Tibial artery (tissue), 4 donors: ENCODE measurements around the gene COL28A1.
"Not testable (repeated sequence)": the region's sequence is repeated elsewhere in the genome, so short reads cannot be mapped to it uniquely, and the experiment has no call there.

Experiments
- DNase-seq, 2 donors: peaks; one replicate each; pipeline ENCODE4 v3.0.0-alpha.2; 2019
- H3K27ac ChIP-seq, 2 donors: fragments of 200-600 bp; sonication (generic) in 1 of 2; 1 replicate in 1 of 2; 2 replicates in 1 of 2; pipeline ENCODE4 v1.5.1; 2018 to 2019; ENCODE audit warnings: mild to moderate bottlenecking in 1 of 2
- H3K27me3 ChIP-seq, 2 donors: fragments of 200-600 bp; sonication (generic) in 1 of 2; one replicate each; pipeline versions ENCODE4 v1.5.1 to v1.6.0; 2016 to 2019
- H3K36me3 ChIP-seq, 3 donors: fragments of 200-600 bp; sonication (generic) in 2 of 3; one replicate each; pipeline ENCODE4 v1.5.1; 2016 to 2019; ENCODE audit warnings: mild to moderate bottlenecking in 2 of 3
- H3K4me1 ChIP-seq, 4 donors: fragments of 200-600 bp; sonication (generic) in 2 of 4; 1 replicate in 3 of 4; 2 replicates in 1 of 4; pipeline ENCODE4 v1.5.1; 2016 to 2019
- H3K4me3 ChIP-seq, 2 donors: fragments of 200-600 bp; sonication (generic) in 1 of 2; 1 replicate in 1 of 2; 2 replicates in 1 of 2; pipeline ENCODE4 v1.5.1; 2018 to 2019; ENCODE audit warnings: mild to moderate bottlenecking in 2 of 2
- H3K9me3 ChIP-seq, 3 donors: fragments of 200-600 bp; sonication (generic) in 1 of 3; one replicate each; pipeline ENCODE4 v1.5.1; 2016 to 2019
- intact Hi-C: fragments of 100-400 bp; cut with DNase I; formaldehyde crosslinking; loops from one replicate; pipeline ENCODE4 v1.15.0; 2023; ENCODE audit warnings: low total_unique reads
- TF ChIP-seq, protein P1 (sequence below), 2 experiments: fragments of 200-600 bp in 1 of 2; fragments of 450-650 bp in 1 of 2; IDR thresholded peaks; one replicate each; pipeline ENCODE4 v1.5.1; 2017 to 2019; ENCODE audit warnings: antibody characterized with exemption in 2 of 2, mild to moderate bottlenecking in 1 of 2, moderate library complexity in 1 of 2

Gene COL28A1

DNA sequence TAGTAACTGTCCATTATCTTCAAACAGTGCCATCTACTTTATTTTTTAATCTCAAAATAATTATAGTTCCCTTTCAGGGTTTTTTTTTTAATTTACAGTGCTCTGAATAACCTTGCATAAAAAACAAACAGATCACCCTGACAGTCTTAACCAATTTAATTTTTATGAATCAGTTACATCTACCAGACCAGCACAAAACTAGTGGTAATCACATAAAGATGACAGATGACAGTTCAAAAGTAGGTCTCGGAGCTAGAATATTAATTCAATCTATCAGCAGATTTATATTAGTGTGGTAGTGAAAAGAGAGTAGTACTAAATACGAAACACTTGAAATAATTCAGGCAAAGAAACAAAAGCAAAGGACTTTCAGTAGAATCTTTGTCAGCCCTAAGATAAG lies 53.9 kb downstream of the COL28A1 start:
- no peaks in the 10 kb centered on the region for H3K27me3 ChIP-seq
- no peak overlapping the region for H3K4me3 ChIP-seq
- no peaks in the 10 kb centered on the region for H3K36me3 ChIP-seq
- DNase-seq: no peak
- H3K9me3 ChIP-seq: peaks cover 0 to 4% (median 0%) of the 10 kb centered on the region in 3 donors
- no peak overlapping the region for H3K27ac ChIP-seq
- intact Hi-C loops: no loop called here
- TF ChIP-seq, protein P1, sequence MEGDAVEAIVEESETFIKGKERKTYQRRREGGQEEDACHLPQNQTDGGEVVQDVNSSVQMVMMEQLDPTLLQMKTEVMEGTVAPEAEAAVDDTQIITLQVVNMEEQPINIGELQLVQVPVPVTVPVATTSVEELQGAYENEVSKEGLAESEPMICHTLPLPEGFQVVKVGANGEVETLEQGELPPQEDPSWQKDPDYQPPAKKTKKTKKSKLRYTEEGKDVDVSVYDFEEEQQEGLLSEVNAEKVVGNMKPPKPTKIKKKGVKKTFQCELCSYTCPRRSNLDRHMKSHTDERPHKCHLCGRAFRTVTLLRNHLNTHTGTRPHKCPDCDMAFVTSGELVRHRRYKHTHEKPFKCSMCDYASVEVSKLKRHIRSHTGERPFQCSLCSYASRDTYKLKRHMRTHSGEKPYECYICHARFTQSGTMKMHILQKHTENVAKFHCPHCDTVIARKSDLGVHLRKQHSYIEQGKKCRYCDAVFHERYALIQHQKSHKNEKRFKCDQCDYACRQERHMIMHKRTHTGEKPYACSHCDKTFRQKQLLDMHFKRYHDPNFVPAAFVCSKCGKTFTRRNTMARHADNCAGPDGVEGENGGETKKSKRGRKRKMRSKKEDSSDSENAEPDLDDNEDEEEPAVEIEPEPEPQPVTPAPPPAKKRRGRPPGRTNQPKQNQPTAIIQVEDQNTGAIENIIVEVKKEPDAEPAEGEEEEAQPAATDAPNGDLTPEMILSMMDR (IDR thresholded peaks at IDR 0.05): no peak
- H3K4me1 ChIP-seq: no peaks in the 10 kb centered on the region

DNA sequence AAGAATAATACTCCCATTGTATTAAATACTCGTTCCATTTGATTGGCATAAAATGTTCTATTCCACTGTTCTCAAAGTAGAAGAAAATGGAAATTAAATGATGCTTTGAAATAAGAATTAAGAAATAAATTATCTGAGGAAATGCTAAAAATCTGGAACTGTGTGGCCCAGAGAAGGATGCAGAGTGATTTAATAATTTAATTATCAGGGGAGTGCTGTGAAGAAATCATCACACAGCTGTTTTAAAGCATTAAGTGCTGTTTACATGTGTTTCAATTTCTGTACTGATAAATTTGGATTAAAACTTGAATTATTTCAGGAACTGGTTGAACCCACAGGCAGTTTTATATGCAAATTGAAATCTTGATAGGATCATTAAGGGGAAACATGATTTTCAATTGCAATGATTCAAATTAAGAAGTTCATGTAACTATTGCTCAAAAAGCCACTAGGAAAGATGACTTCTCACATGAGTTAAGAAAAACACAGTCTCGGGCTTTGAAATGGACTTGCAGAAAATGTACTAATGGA lies 56.3 kb downstream of the COL28A1 start:
- H3K9me3 ChIP-seq: peaks cover 0 to 4% (median 0%) of the 10 kb centered on the region in 3 donors
- TF ChIP-seq, protein P1 (IDR thresholded peaks at IDR 0.05): no peak
- H3K4me3 ChIP-seq: no peak overlapping the region
- no peaks in the 10 kb centered on the region for H3K4me1 ChIP-seq
- intact Hi-C loops: no loop called here
- H3K36me3 ChIP-seq: no peaks in the 10 kb centered on the region
- no peak overlapping the region for H3K27ac ChIP-seq
- no peaks in the 10 kb centered on the region for H3K27me3 ChIP-seq
- DNase-seq: no peak

DNA sequence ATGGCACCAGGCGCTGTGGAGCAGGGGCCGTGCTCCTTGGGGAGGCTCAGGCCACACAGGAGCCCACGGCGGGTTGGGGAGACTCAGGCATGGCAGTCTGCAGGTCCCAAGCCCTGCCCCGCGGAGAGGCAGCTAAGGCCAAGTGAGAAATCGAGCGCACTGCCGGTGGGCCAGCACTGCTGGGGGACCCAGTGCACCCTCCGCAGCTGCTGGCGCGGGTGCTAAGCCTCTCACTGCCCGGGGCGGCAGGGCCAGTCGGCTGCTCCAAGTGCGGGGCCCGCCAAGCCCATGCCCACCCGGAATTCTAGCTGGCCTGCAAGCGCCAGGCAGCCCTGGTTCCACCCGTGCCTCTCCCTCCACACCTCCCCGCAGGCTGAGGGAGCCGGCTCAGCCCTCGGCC lies 57.1 kb downstream of the COL28A1 start:
- no peaks in the 10 kb centered on the region for H3K27me3 ChIP-seq
- H3K36me3 ChIP-seq: no peaks in the 10 kb centered on the region
- intact Hi-C loops: no loop called here
- DNase-seq: no peak
- H3K4me1 ChIP-seq: no peaks in the 10 kb centered on the region
- no peak overlapping the region for H3K4me3 ChIP-seq
- H3K9me3 ChIP-seq: peaks cover 0 to 4% (median 0%) of the 10 kb centered on the region in 3 donors
- TF ChIP-seq, protein P1 (IDR thresholded peaks at IDR 0.05): no peak
- no peak overlapping the region for H3K27ac ChIP-seq

DNA sequence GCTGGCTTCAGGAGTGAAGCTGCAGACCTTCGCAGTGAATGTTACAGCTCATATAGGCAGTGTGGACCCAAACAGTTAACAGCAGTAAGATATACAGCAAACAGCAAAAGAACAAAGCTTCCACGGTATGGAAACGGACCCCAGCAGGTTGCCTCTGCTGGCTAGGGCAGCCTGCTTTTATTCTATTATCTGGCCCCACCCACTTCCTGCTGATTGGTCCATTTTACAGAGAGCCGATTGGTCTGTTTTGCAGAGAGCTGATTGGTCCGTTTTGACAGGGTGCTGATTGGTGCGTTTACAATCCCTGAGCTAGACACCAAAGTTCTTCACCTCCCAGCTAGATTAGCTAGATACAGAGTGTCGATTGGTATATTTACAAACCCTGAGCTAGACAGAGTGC lies 58.0 kb downstream of the COL28A1 start:
- H3K27me3 ChIP-seq, H3K9me3 ChIP-seq, DNase-seq, H3K4me3 ChIP-seq, H3K27ac ChIP-seq, intact Hi-C loops, H3K4me1 ChIP-seq, H3K36me3 ChIP-seq: not testable (repeated sequence)

DNA sequence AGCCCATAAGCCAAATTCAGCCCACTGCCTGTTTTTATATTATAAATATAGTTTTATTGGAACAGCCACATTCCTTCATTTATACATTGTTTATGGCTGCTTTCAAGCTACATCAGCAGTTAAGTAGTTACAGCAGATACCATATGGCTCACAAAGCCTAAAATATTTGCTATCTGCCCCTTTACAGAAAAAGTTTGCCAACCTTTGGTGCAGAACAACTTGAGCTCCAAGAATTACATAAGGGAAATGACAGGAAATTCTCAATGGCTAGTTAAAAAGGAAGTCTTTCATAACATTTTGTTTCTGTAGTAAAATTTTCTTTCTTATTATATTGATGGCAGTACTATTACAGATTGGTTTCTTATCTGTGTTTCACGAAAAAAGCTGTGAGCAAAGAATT lies 59.3 kb downstream of the COL28A1 start:
- Histone ChIP-seq H3K27me3 (no peaks in the 10 kb centered on the region), H3K4me3 (no peak overlapping the region), H3K36me3 (no peaks in the 10 kb centered on the region), H3K27ac (no peak overlapping the region), H3K9me3 (no peaks in the 10 kb centered on the region), H3K4me1 (no peaks in the 10 kb centered on the region)
- intact Hi-C loops: no loop called here
- no peak for DNase-seq
- TF ChIP-seq, protein P1 (IDR thresholded peaks at IDR 0.05): no peak

DNA sequence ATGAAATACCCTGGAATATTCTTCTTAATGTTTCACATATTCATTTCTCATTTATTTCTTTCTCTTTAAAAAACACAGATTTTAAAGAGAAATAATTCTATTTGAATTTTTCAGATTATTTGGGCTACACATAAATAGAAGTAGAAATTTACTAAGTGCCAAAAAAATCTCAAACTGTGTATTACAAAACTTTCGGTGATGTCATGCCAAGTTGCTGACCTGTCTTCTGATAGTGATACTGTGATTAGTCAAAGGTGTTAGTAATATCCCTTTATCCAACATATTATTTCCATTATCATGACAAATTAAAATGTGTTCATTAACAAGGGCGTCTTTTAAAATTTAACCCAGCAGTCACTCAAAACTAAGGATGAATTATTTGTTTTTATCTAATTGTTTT lies 60.1 kb downstream of the COL28A1 start:
- no peak for DNase-seq
- Histone ChIP-seq H3K36me3 (no peaks in the 10 kb centered on the region), H3K9me3 (no peaks in the 10 kb centered on the region), H3K4me3 (no peak overlapping the region), H3K27ac (no peak overlapping the region), H3K4me1 (no peaks in the 10 kb centered on the region), H3K27me3 (no peaks in the 10 kb centered on the region)
- TF ChIP-seq, protein P1 (IDR thresholded peaks at IDR 0.05): no peak
- intact Hi-C loops: no loop called here
